HepG2 (cell line): ENCODE data around the gene METTL23. TPM values are rescaled to one million over a fixed set of nuclear protein-coding genes. Genes with fewer than 3 reads are reported as not detected.

Experiments
- CSRNP1 ChIP-seq: sonication (generic); formaldehyde crosslinking; IDR thresholded peaks from 2 replicates; pipeline ENCODE4 v1.8.1; 2023; ENCODE audit warnings: mild to moderate bottlenecking, missing genetic modification reagents
- DPF2 ChIP-seq: sonication (generic); formaldehyde crosslinking; IDR thresholded peaks from 2 replicates; pipeline ENCODE4 v1.4.0; 2020; ENCODE audit warnings: mild to moderate bottlenecking, low read depth, missing genetic modification reagents, borderline replicate concordance
- GRHL1 ChIP-seq: sonication (generic); formaldehyde crosslinking; conservative IDR thresholded peaks from 2 replicates; pipeline ENCODE4 v1.8.0; 2022; ENCODE audit warnings: missing genetic modification reagents
- HOXA7 ChIP-seq: sonication (generic); formaldehyde crosslinking; IDR thresholded peaks from 2 replicates; pipeline ENCODE4 v1.8.1; 2022; ENCODE audit warnings: mild to moderate bottlenecking, missing genetic modification reagents, moderate library complexity
- MAFF ChIP-seq: IDR thresholded peaks from 2 replicates; pipeline ENCODE4 v1.6.1; 2011; ENCODE audit warnings: low read depth, low read length, improper control_type of control experiment
- ONECUT2 ChIP-seq: sonication (generic); formaldehyde crosslinking; IDR thresholded peaks from 2 replicates; pipeline ENCODE4 v1.4.0; 2020; ENCODE audit warnings: missing genetic modification reagents
- PAWR ChIP-seq: sonication (generic); formaldehyde crosslinking; IDR thresholded peaks from 2 replicates; pipeline ENCODE4 v1.4.0; 2020; ENCODE audit warnings: missing genetic modification reagents, mild to moderate bottlenecking, borderline replicate concordance
- PRDM10 ChIP-seq: sonication (generic); formaldehyde crosslinking; IDR thresholded peaks from 2 replicates; pipeline ENCODE4 v1.4.0; 2020; ENCODE audit warnings: low read depth, missing genetic modification reagents
- REL ChIP-seq: sonication (generic); formaldehyde crosslinking; conservative IDR thresholded peaks from 2 replicates; pipeline ENCODE4 v1.8.0; 2022; ENCODE audit warnings: mild to moderate bottlenecking, missing genetic modification reagents, moderate library complexity
- SIX1 ChIP-seq: sonication (generic); formaldehyde crosslinking; IDR thresholded peaks from 2 replicates; pipeline ENCODE4 v1.4.0; 2020; ENCODE audit warnings: missing genetic modification reagents, borderline replicate concordance
- ZBTB37 ChIP-seq: sonication (generic); formaldehyde crosslinking; IDR thresholded peaks from 2 replicates; pipeline ENCODE4 v1.4.0; 2020; ENCODE audit warnings: mild to moderate bottlenecking, missing genetic modification reagents
- ZFP1 ChIP-seq: IDR thresholded peaks from 2 replicates; pipeline ENCODE4 v1.6.1; 2016
- ZNF224 ChIP-seq: sonication (generic); formaldehyde crosslinking; IDR thresholded peaks from 2 replicates; pipeline ENCODE4 v1.5.0; 2020; ENCODE audit warnings: mild to moderate bottlenecking, missing genetic modification reagents
- ZNF431 ChIP-seq: sonication (generic); formaldehyde crosslinking; IDR thresholded peaks from 2 replicates; pipeline ENCODE4 v1.9.0; 2022; ENCODE audit warnings: missing genetic modification reagents, low read depth, mild to moderate bottlenecking, borderline replicate concordance
- ZNF639 ChIP-seq: conservative IDR thresholded peaks from 2 replicates; pipeline ENCODE4 v1.6.1; 2018; ENCODE audit warnings: missing genetic modification reagents
- ZSCAN22 ChIP-seq: sonication (generic); formaldehyde crosslinking; IDR thresholded peaks from 2 replicates; pipeline ENCODE4 v1.4.0; 2020; ENCODE audit warnings: mild to moderate bottlenecking, missing genetic modification reagents
- ZXDC ChIP-seq: sonication (generic); formaldehyde crosslinking; IDR thresholded peaks from 2 replicates; pipeline ENCODE4 v1.5.0; 2020; ENCODE audit warnings: mild to moderate bottlenecking, missing genetic modification reagents
- polyA plus RNA-seq, 8 experiments: library from polyadenylated mRNA; depleted of rRNA in 3 of 8; stranded (reverse) in 7 of 8; unstranded in 1 of 8; fragments of >200 nt; fragmentation: Illumina TruSeq in 4 of 8; extraction: Trizol in 4 of 8; gene quantifications; 2 replicates each; pipeline versions ENCODE4 v1.2.1 to v1.2.3, GENCODE V29; 2011 to 2016; ENCODE audit warnings: low read depth in 4 of 8, missing spikeins in 1 of 8, mixed read lengths in 1 of 8; ENCODE audit not compliant: insufficient read depth in 1 of 8
- total RNA-seq, 5 experiments: library from RNA; depleted of rRNA; stranded (reverse); fragments of >200 nt; fragmentation: Illumina TruSeq; extraction: Trizol; gene quantifications; 2 replicates each; pipeline ENCODE4 v1.2.3, GENCODE V29; 2016; ENCODE audit warnings: low read depth in 1 of 5

Gene METTL23
- total and polyA plus RNA-seq, 2 of the 13 experiments (the other 11 are each of a cell fraction or from before 2014, with no cell fraction given), result 39.9 to 104 TPM

- peak; percentile 15; the same call in 1 of the 2 replicates for TF ChIP-seq ONECUT2 (CRISPR knock-in tag)
- no peak for TF ChIP-seq ZNF224 (CRISPR knock-in tag)
- no peak for TF ChIP-seq GRHL1 (CRISPR knock-in tag)
- 0 out of 2 replicates have a peak, but pooled peaks have one; percentile 62 for TF ChIP-seq CSRNP1 (CRISPR knock-in tag)
- TF ChIP-seq ZNF431 (CRISPR knock-in tag), result peak; percentile 86
- no peak for TF ChIP-seq ZXDC (CRISPR knock-in tag)
- no peak for TF ChIP-seq MAFF
- no peak for TF ChIP-seq REL
- TF ChIP-seq PAWR (CRISPR knock-in tag), result no peak
- TF ChIP-seq PRDM10 (CRISPR knock-in tag), result peak; percentile 87
- TF ChIP-seq SIX1, result no peak
- peak; percentile 38; the same call in 1 of the 2 replicates for TF ChIP-seq DPF2 (CRISPR knock-in tag)
- TF ChIP-seq ZNF639 (CRISPR knock-in tag), result no peak
- no peak for TF ChIP-seq ZBTB37 (CRISPR knock-in tag)
- TF ChIP-seq ZFP1, result 0 out of 2 replicates have a peak, but pooled peaks have one; percentile 21
- TF ChIP-seq ZSCAN22 (CRISPR knock-in tag), result no peak
- TF ChIP-seq HOXA7 (CRISPR knock-in tag), result no peak
Measured at GRCh38 chr17:76701471-76701967, 25.1 kb upstream of the METTL23 start (continued).
